ENCODE data around the gene MXRA8.
"Not testable (repeated sequence)": the region's sequence is repeated elsewhere in the genome, so short reads cannot be mapped to it uniquely, and the experiment has no call there.

The MXRA8 gene, protein sequence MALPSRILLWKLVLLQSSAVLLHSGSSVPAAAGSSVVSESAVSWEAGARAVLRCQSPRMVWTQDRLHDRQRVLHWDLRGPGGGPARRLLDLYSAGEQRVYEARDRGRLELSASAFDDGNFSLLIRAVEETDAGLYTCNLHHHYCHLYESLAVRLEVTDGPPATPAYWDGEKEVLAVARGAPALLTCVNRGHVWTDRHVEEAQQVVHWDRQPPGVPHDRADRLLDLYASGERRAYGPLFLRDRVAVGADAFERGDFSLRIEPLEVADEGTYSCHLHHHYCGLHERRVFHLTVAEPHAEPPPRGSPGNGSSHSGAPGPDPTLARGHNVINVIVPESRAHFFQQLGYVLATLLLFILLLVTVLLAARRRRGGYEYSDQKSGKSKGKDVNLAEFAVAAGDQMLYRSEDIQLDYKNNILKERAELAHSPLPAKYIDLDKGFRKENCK

GRCh38 chr1:1358433-1359271, at the start of gene MXRA8:
Gene MXRA8 (minus strand): TSS chr1:1358555. CDS start chr1:1358504, 51 bp downstream.
- Mint-ChIP-seq H3K4me1 (peaks cover 44% of the 10 kb centered on the region), H3K36me3 (no peaks in the 10 kb centered on the region), H3K9me3 (no peaks in the 10 kb centered on the region), H3K27me3 (peaks cover 58% of the 10 kb centered on the region), H3K4me3 (no peak within 1 kb of the TSS), H3K27ac (no peak within 1 kb of the TSS)
- no peak for ATAC-seq

DNA sequence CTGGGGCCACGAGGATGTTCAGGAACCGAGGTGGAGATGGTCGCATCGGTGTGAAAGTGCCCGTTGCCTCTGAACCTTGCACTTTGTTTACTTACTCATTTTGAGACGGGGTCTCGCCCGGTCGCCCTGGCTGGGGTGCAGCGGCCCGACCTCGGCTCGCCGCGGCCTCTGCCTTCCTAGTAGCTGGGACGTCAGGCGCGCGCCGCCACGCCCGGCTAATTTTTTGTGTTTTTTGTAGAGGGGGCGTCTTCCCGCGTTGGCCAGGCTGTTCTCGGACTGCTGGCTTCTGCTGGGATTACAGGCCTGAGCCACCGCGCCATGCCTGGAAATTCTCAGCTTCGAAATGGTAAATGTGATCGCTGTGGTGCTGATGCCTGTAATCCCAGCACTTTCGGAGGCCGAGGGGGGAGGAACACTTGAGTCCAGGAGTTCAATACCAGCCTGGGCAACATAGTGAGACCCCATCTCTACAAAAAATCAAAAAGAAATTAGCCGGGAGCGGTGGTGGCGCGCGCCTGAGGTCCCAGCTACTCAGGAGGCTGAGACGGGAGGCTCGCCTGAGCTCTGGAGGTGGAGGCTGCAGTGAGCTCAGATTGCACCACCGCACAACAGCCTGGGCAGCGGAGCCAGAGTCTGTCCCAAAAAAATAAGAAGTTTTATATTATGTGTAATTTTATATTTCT, 49.4 kb upstream of the MXRA8 start:
- Mint-ChIP-seq H3K36me3 (peaks cover 37% of the 10 kb centered on the region), H3K27me3 (no peaks in the 10 kb centered on the region), H3K4me3 (peak overlapping the region; percentile 92), H3K9me3 (no peaks in the 10 kb centered on the region), H3K27ac (peak overlapping the region; percentile 91), H3K4me1 (peaks cover 40% of the 10 kb centered on the region)
- peak; percentile 61 for ATAC-seq

GRCh38 chr1:1406821-1407635, 48.7 kb upstream of the MXRA8 start, which contains the start of gene MRPL20:
Gene MRPL20 (minus strand): TSS chr1:1407293. CDS start chr1:1407217, 76 bp downstream.
- peak within 1 kb of the TSS; percentile 91 for H3K27ac Mint-ChIP-seq
- H3K9me3 Mint-ChIP-seq = no peaks in the 10 kb centered on the region
- peaks cover 44% of the 10 kb centered on the region for H3K4me1 Mint-ChIP-seq
- H3K4me3 Mint-ChIP-seq = peak within 1 kb of the TSS; percentile 92
- no peaks in the 10 kb centered on the region for H3K27me3 Mint-ChIP-seq
- peaks cover 43% of the 10 kb centered on the region for H3K36me3 Mint-ChIP-seq
- peak; percentile 98 for ATAC-seq

GRCh38 chr1:1406101-1406820, 47.9 kb upstream of the MXRA8 start:
- H3K4me1 Mint-ChIP-seq = peaks cover 46% of the 10 kb centered on the region
- H3K27ac Mint-ChIP-seq = peak overlapping the region; percentile 91
- no peaks in the 10 kb centered on the region for H3K9me3 Mint-ChIP-seq
- no peaks in the 10 kb centered on the region for H3K27me3 Mint-ChIP-seq
- peak; percentile 14 for ATAC-seq
- peak overlapping the region; percentile 92 for H3K4me3 Mint-ChIP-seq
- peaks cover 46% of the 10 kb centered on the region for H3K36me3 Mint-ChIP-seq

- H3K9me3 Mint-ChIP-seq = no peaks in the 10 kb centered on the region
- peaks cover 57% of the 10 kb centered on the region for H3K4me1 Mint-ChIP-seq
- H3K36me3 Mint-ChIP-seq = peaks cover 53% of the 10 kb centered on the region
- H3K27me3 Mint-ChIP-seq = no peaks in the 10 kb centered on the region
- H3K4me3 Mint-ChIP-seq = no peak overlapping the region
- no peak for ATAC-seq
- peak overlapping the region; percentile 5 for H3K27ac Mint-ChIP-seq
These were observed 45.3 kb upstream of the MXRA8 start for GRCh38 chr1:1403653-1404052.

DNA sequence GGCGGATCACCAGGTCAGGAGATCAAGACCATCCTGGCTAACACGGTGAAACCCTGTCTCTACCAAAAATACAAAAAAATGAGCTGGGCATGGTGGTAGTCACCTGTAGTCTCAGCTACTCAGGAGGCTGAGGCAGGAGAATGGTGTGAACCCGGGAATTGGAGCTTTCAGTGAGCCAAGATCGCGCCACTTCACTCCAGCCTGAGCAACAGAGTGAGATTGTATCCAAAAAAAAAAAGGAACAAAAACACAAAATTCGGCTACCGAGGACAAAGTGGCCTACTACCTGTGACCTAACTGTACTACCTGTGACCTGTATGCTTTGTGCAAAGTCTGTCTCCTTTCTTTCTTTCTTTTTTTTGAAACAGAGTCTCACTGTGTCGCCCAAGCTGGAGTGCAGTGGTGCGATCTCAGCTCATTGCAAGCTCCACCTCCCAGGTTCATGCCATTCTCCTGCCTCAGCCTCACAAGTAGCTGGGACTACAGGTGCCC, 44.6 kb upstream of the MXRA8 start:
- H3K4me3 Mint-ChIP-seq, ATAC-seq: not testable (repeated sequence)

GRCh38 chr1:1402072-1402900, 43.9 kb upstream of the MXRA8 start:
- no peak for ATAC-seq
- H3K4me1 Mint-ChIP-seq = peaks cover 58% of the 10 kb centered on the region
- H3K27me3 Mint-ChIP-seq = no peaks in the 10 kb centered on the region
- no peaks in the 10 kb centered on the region for H3K9me3 Mint-ChIP-seq
- H3K27ac Mint-ChIP-seq = peak overlapping the region; percentile 40
- H3K4me3 Mint-ChIP-seq = peak overlapping the region; percentile 37
- H3K36me3 Mint-ChIP-seq = peaks cover 63% of the 10 kb centered on the region

More for the DNA sequence above, 44.6 kb upstream of the MXRA8 start:
- peak overlapping the region; percentile 5 for H3K27ac Mint-ChIP-seq
- peaks cover 57% of the 10 kb centered on the region for H3K4me1 Mint-ChIP-seq
- H3K9me3 Mint-ChIP-seq, H3K27me3 Mint-ChIP-seq: not testable (repeated sequence)
- H3K36me3 Mint-ChIP-seq = peaks cover 56% of the 10 kb centered on the region

DNA sequence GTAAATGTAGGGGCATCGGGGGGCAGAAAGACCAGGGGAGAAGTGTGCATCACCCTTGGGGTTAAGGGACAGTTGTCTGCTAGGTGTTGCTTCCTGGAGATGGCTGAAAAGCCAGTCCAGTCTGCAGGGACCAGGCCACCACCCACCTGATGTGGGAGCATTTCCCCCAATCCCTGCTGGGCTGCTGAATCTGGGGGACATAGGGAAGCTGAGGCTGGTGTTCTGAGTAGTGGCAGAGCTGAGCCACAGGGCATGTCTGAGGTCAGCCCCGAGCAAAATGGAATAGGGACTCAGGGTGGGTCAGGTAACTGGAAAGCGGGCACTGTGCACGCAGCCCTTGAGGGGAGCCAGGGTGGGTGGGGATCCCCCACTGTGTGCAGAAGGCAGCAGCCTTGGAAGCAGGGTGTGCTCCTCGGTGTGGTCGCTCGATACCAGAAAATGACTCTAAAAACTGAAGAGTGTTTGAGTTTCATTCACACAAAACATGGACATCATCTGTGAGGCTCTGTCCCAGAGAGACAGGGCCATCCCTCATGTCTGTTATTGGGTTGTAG, 43.2 kb upstream of the MXRA8 start:
- Mint-ChIP-seq H3K36me3 (peaks cover 62% of the 10 kb centered on the region), H3K27ac (peak overlapping the region; percentile 91), H3K4me3 (peak overlapping the region; percentile 34), H3K27me3 (no peaks in the 10 kb centered on the region), H3K4me1 (peaks cover 57% of the 10 kb centered on the region), H3K9me3 (no peaks in the 10 kb centered on the region)
- ATAC-seq = no peak

DNA sequence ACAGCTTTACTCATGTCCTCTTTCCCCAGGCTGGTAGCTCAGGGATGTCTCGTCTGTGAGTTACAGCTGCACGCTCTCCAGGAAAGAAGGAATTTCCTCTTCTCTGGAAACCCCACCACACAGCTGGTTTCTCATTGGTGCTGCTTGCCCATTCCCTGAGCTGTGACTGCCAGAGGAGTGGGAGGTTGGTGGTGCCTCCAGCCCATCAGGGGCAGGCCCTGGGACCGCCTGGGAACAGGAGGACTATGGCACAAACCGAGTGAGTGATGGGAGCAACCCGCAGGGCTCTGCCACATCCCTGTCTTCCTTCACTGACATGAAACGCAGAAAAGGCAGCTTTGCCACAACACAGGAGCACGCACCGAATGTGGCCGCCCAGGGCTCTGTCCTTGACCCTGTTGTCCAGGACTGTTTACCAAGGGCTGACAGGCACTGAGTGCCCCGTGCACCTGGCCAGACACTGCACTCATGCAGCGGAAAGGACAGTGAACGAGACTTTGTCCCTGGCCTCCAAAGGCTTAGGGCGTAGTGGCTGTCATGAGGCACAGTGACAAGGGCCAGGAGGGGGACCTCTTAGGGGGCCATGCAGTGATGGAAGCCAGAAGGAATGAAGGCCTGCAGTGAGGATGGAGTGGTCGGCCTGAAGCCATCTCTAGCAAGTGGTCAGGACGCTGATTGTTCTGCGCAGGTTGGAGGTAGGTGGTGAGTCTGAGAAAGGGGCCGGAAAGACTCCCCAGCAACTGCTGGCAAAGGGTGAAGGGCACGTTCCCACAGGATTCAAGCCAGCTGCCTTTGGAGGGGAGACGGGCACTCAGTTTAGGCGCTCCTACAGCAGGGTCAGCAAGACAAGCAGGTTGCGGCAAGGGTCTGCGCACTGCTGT, 42.5 kb upstream of the MXRA8 start:
- Mint-ChIP-seq H3K27me3 (no peaks in the 10 kb centered on the region), H3K4me1 (peaks cover 51% of the 10 kb centered on the region), H3K9me3 (no peaks in the 10 kb centered on the region), H3K36me3 (peaks cover 58% of the 10 kb centered on the region), H3K4me3 (peak overlapping the region; percentile 91), H3K27ac (peak overlapping the region; percentile 91)
- ATAC-seq = no peak

DNA sequence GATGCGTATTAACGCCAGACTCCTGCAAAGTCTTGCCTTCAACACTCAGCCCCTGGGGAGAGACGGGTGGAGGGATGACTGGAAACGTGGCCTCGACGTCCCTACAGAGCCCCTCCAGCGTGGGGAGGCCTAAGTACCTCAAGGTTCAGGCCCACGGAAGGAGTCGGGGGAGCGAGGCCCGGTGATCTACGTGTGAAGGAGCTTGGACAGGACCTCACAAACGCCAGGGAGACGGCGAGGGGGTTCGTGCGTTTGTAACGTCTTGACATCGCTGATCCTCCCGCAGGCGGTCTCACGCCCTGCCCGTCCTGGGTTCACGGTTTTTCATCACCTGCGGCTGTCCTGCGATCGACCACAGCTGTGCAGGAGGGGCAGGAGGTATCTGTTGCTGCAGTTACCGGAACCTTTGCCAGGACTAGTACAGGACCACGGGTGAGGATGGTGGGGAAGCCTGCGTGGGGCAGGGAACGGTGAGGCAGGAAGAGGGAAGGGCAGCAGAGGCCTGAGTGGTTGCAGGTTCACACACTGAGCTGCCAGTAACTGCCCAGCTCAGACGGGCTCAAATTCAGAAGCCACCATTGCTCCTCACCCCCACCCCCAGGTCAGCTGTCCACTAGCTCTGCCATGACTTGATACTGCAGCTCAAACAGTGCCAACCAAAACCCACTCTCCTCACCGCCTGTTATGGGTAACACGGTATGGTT, 41.7 kb upstream of the MXRA8 start:
- H3K4me1 Mint-ChIP-seq = peaks cover 51% of the 10 kb centered on the region
- peak overlapping the region; percentile 91 for H3K27ac Mint-ChIP-seq
- no peaks in the 10 kb centered on the region for H3K9me3 Mint-ChIP-seq
- peak; percentile 5 for ATAC-seq
- peak overlapping the region; percentile 91 for H3K4me3 Mint-ChIP-seq
- H3K27me3 Mint-ChIP-seq = no peaks in the 10 kb centered on the region
- H3K36me3 Mint-ChIP-seq = peaks cover 59% of the 10 kb centered on the region

- Mint-ChIP-seq H3K27ac (peak within 1 kb of the TSS; percentile 91), H3K9me3 (no peaks in the 10 kb centered on the region), H3K27me3 (no peaks in the 10 kb centered on the region), H3K36me3 (peaks cover 58% of the 10 kb centered on the region), H3K4me3 (peak within 1 kb of the TSS; percentile 91), H3K4me1 (peaks cover 57% of the 10 kb centered on the region)
- peak; percentile 99 for ATAC-seq
These were observed 41.0 kb upstream of the MXRA8 start, which contains the start of gene CCNL2 for GRCh38 chr1:1399187-1399871. Gene CCNL2 (minus strand): TSS chr1:1399335. CDS start chr1:1399306, 29 bp downstream.
